HCT116 (cell line): ENCODE measurements around the gene TMEM254. TPM values are rescaled to one million over a fixed set of nuclear protein-coding genes. Genes with fewer than 3 reads are reported as not detected.

ENCODE experiments used
- ATAC-seq: fragments of 200-7000 bp; cut with Tn5 transposase; 2 replicates; pipeline ENCODE4 v1.9.1; 2020; ENCODE audit warnings: mild to moderate bottlenecking, moderate library complexity
- BruUV-seq: library from RNA; stranded (reverse); fragments of 400-500 nt; replicated peaks from 2 replicates; lab custom pipeline; 2021; lab: Mats Ljungman, UMichigan
- CTCF ChIA-PET: fragments of 300-600 bp; sonication (Branson Sonifier 250); formaldehyde crosslinking; loops from one replicate; lab custom pipeline; 2021; ENCODE audit warnings: antibody characterized with exemption; lab: Charles Lee
- POLR2A ChIA-PET: fragments of 300-600, 350-600 bp; sonication (Branson Sonifier 250); formaldehyde crosslinking; loops from one replicate; lab custom pipeline; 2021; ENCODE audit warnings: antibody characterized with exemption; lab: Charles Lee
- RAD21 ChIA-PET, 2 experiments: fragments of 300-600 bp; sonication (Branson Sonifier 250); formaldehyde crosslinking; loops; one replicate each; lab custom pipeline; 2023; ENCODE audit warnings: low total read pairs in 2 of 2; ENCODE audit not compliant: uncharacterized antibody in 2 of 2, unreplicated experiment in 2 of 2, low non-redundant PET in 1 of 2; lab: Charles Lee
- DNase-seq: peaks from one replicate; pipeline ENCODE4 v3.0.0-alpha.2; 2010; ENCODE audit warnings: low read depth, low spot score
- H2AFZ ChIP-seq: fragments of 200-600 bp; shearing (Covaris generic), sonication (generic); 2 replicates; pipeline ENCODE4 v1.6.1; 2017; ENCODE audit warnings: low read depth, mixed run types, mixed read lengths, antibody characterized with exemption, low read length; ENCODE audit not compliant: poor library complexity, severe bottlenecking
- H3K27ac ChIP-seq: 2 replicates; pipeline ENCODE4 v1.5.1; 2012; ENCODE audit warnings: low read depth, low read length
- H3K27me3 ChIP-seq: fragments of 200-600 bp; sonication (generic); 2 replicates; pipeline ENCODE4 v1.6.1; 2016; ENCODE audit warnings: mixed run types, low read length, mixed read lengths; ENCODE audit not compliant: insufficient read depth
- H3K36me3 ChIP-seq, 2 experiments: fragments of 200-500 bp in 1 of 2; fragments of 200-600 bp in 1 of 2; sonication (Bioruptor generic) in 1 of 2; sonication (generic) in 1 of 2; 2 replicates each; pipeline versions ENCODE4 v1.5.1 to v1.6.1; 2014 to 2016; ENCODE audit warnings: low read length in 2 of 2, inconsistent platforms in 1 of 2, mixed read lengths in 1 of 2, mixed run types in 1 of 2; ENCODE audit not compliant: insufficient read depth in 2 of 2, control insufficient read depth in 1 of 2
- H3K4me1 ChIP-seq, 2 experiments: fragments of 200-600 bp in 1 of 2; sonication (generic) in 1 of 2; 2 replicates each; pipeline versions ENCODE4 v1.5.1 to v1.6.1; 2012 to 2017; ENCODE audit warnings: low read length in 2 of 2, inconsistent platforms in 1 of 2, mild to moderate bottlenecking in 1 of 2, mixed read lengths in 1 of 2, mixed run types in 1 of 2, moderate library complexity in 1 of 2; ENCODE audit not compliant: insufficient read depth in 2 of 2, control insufficient read depth in 1 of 2
- H3K4me2 ChIP-seq: fragments of 200-600 bp; sonication (generic); 2 replicates; pipeline ENCODE4 v1.6.1; 2017; ENCODE audit warnings: mixed run types, low read length, mixed read lengths
- H3K4me3 ChIP-seq, 2 experiments: fragments of 200-600 bp in 1 of 2; sonication (generic) in 1 of 2; replicated peaks in 1 of 2; 2 replicates each; pipeline ENCODE4 v1.5.1; 2011 to 2016; ENCODE audit warnings: low read length in 2 of 2, control low read depth in 1 of 2, low read depth in 1 of 2, mild to moderate bottlenecking in 1 of 2, mixed read lengths in 1 of 2, mixed run types in 1 of 2
- H3K79me2 ChIP-seq: fragments of 200-600 bp; sonication (generic); 2 replicates; pipeline ENCODE4 v1.6.1; 2017; ENCODE audit warnings: mild to moderate bottlenecking, mixed run types, low read length, moderate library complexity, mixed read lengths; ENCODE audit not compliant: insufficient read depth
- H3K9ac ChIP-seq: fragments of 200-600 bp; sonication (generic); 2 replicates; pipeline ENCODE4 v1.6.1; 2016; ENCODE audit warnings: low read length, mixed read lengths
- H3K9me2 ChIP-seq: fragments of 200-600 bp; sonication (generic), shearing (Covaris generic); 2 replicates; pipeline ENCODE4 v1.6.1; 2017; ENCODE audit warnings: mixed run types, mild to moderate bottlenecking, moderate library complexity; ENCODE audit not compliant: insufficient read depth
- H3K9me3 ChIP-seq, 2 experiments: fragments of 200-500 bp in 1 of 2; fragments of 200-600 bp in 1 of 2; sonication (Bioruptor generic) in 1 of 2; sonication (generic) in 1 of 2; 2 replicates each; pipeline ENCODE4 v1.6.1; 2014 to 2017; ENCODE audit warnings: low read length in 2 of 2, mixed read lengths in 2 of 2, inconsistent platforms in 1 of 2, low read depth in 1 of 2, mild to moderate bottlenecking in 1 of 2, mixed run types in 1 of 2, moderate library complexity in 1 of 2; ENCODE audit not compliant: control insufficient read depth in 1 of 2, insufficient read depth in 1 of 2
- H4K20me1 ChIP-seq: fragments of 200-600 bp; sonication (generic), shearing (Covaris generic); 2 replicates; pipeline ENCODE4 v1.6.1; 2017; ENCODE audit warnings: mixed run types, mild to moderate bottlenecking, moderate library complexity; ENCODE audit not compliant: insufficient read depth
- ATF3 ChIP-seq: IDR thresholded peaks from 2 replicates; pipeline ENCODE4 v1.6.1; 2012
- CBX3 ChIP-seq: IDR thresholded peaks from 2 replicates; pipeline ENCODE4 v1.6.1; 2012; ENCODE audit warnings: low read depth
- CEBPB ChIP-seq: IDR thresholded peaks from 2 replicates; pipeline ENCODE4 v1.6.1; 2012; ENCODE audit warnings: low read depth
- EGR1 ChIP-seq: IDR thresholded peaks from 2 replicates; pipeline ENCODE4 v1.6.1; 2012; ENCODE audit warnings: low read depth
- EZH2 ChIP-seq: fragments of 200-600 bp; sonication (generic); IDR thresholded peaks from 2 replicates; pipeline ENCODE4 v1.6.1; 2017; ENCODE audit warnings: antibody characterized with exemption, mixed run types
- JUND ChIP-seq: IDR thresholded peaks from 2 replicates; pipeline ENCODE4 v1.6.1; 2012
- REST ChIP-seq: IDR thresholded peaks from 2 replicates; pipeline ENCODE4 v1.6.1; 2012; ENCODE audit warnings: low read depth
- ZNF274 ChIP-seq: fragments of 200-500 bp; sonication (Bioruptor generic); IDR thresholded peaks from 2 replicates; pipeline ENCODE4 v1.6.1; 2014; ENCODE audit warnings: mild to moderate bottlenecking, low read depth, low read length, inconsistent platforms
- intact Hi-C: fragments of 100-400 bp; cut with micrococcal nuclease; formaldehyde crosslinking; loops from 2 replicates; pipeline ENCODE4 v1.10.0; 2022
- total RNA-seq: library from RNA; stranded (reverse); gene quantifications from one replicate; pipeline ENCODE4 v1.2.1, GENCODE V29; 2021; ENCODE audit not compliant: unreplicated experiment

The TMEM254 gene
- total RNA-seq, 1 experiment from 2014 or later: 12.1 TPM

GRCh38 chr10:80064120-80064886 lies 14.2 kb upstream of the TMEM254 start:
- H3K9ac ChIP-seq: no peak overlapping the region
- no peak overlapping the region for H3K4me2 ChIP-seq
- 0 out of 4 replicates have a peak, but pooled peaks cover 0 to 5% of the 10 kb centered on the region in 2 experiments for H3K9me3 ChIP-seq
- CTCF ChIA-PET: interaction anchor here (1.0 kb wide), 1 partner anchor 17 kb away, joined by 4 read pairs; no protein-coding TSS in a partner anchor
- RAD21 ChIA-PET: no interaction called here
- no peaks in the 10 kb centered on the region for H3K36me3 ChIP-seq
- H2AFZ ChIP-seq: no peak overlapping the region
- no TSS peak for BruUV-seq
- H3K27me3 ChIP-seq: no peaks in the 10 kb centered on the region
- H3K27ac ChIP-seq: no peak overlapping the region
- H3K9me2 ChIP-seq: no peaks in the 10 kb centered on the region
- POLR2A ChIA-PET: interaction anchor here (1.4 kb wide), 1 partner anchor 15 kb away, joined by 4 read pairs; no protein-coding TSS in a partner anchor
- no peak overlapping the region for H3K4me3 ChIP-seq
- no peaks in the 10 kb centered on the region for H3K4me1 ChIP-seq
- intact Hi-C loops: no loop called here
- DNase-seq (no peak), ATAC-seq (no peak)
- no peaks in the 10 kb centered on the region for H3K79me2 ChIP-seq
- TF ChIP-seq CBX3 (no peak), ATF3 (no peak), ZNF274 (no peak), REST (no peak), EGR1 (no peak), CEBPB (no peak), JUND (no peak), EZH2 (no peak)
- H4K20me1 ChIP-seq: no peaks in the 10 kb centered on the region
